Epidermal melanocyte (primary cell): ENCODE measurements around the gene RMDN3.

ENCODE experiments used
- DNase-seq: peaks from one replicate; pipeline ENCODE4 v3.0.0; 2011; ENCODE audit warnings: low spot score; ENCODE audit not compliant: insufficient read length

The RMDN3 gene

GRCh38 chr15:40772014-40772413 is 17.0 kb upstream of the RMDN3 start:
- no peak for DNase-seq

GRCh38 chr15:40771242-40771641 is 16.2 kb upstream of the RMDN3 start:
- no peak for DNase-seq

GRCh38 chr15:40770147-40770721 is 15.2 kb upstream of the RMDN3 start:
- DNase-seq: no peak

GRCh38 chr15:40769274-40770146 is 14.5 kb upstream of the RMDN3 start, which contains the start of gene C15orf62:
TSS of gene C15orf62 (plus strand) at chr15:40769980. CDS start at chr15:40770496, 516 bp downstream.
- DNase-seq: no peak

GRCh38 chr15:40768521-40769273 is 13.6 kb upstream of the RMDN3 start:
- DNase-seq: no peak

- no peak for DNase-seq
Observed at GRCh38 chr15:40767838-40768500, 12.9 kb upstream of the RMDN3 start.

GRCh38 chr15:40766906-40767837 is 12.1 kb upstream of the RMDN3 start:
- no peak for DNase-seq

GRCh38 chr15:40766194-40766815 is 11.3 kb upstream of the RMDN3 start:
- no peak for DNase-seq

GRCh38 chr15:40764629-40765103 is 9.6 kb upstream of the RMDN3 start:
- DNase-seq: no peak

GRCh38 chr15:40763801-40764628 is 9.0 kb upstream of the RMDN3 start, which contains the start of gene GCHFR:
TSS of gene GCHFR (plus strand) at chr15:40764068. CDS start at chr15:40764181, 113 bp downstream.
- peak; percentile 68 for DNase-seq

- DNase-seq: no peak
Observed at GRCh38 chr15:40762919-40763800, 8.1 kb upstream of the RMDN3 start.

- DNase-seq: no peak
Observed at GRCh38 chr15:40759961-40760360, 4.9 kb upstream of the RMDN3 start.

GRCh38 chr15:40756938-40757337 is 1.9 kb upstream of the RMDN3 start:
- no peak for DNase-seq

- DNase-seq: no peak
Observed at GRCh38 chr15:40755812-40756208, 756 bp upstream of the RMDN3 start.

GRCh38 chr15:40754574-40754882 is 526 bp downstream of the RMDN3 start:
- DNase-seq: no peak

- no peak for DNase-seq
Observed at GRCh38 chr15:40751745-40752144, 3.3 kb downstream of the RMDN3 start.

- DNase-seq: no peak
Observed at GRCh38 chr15:40750885-40751284, 4.2 kb downstream of the RMDN3 start.

GRCh38 chr15:40749151-40749630 is 5.9 kb downstream of the RMDN3 start:
- DNase-seq: no peak
